Measurements from ENCODE around the gene CDON.

CDON gene

DNA sequence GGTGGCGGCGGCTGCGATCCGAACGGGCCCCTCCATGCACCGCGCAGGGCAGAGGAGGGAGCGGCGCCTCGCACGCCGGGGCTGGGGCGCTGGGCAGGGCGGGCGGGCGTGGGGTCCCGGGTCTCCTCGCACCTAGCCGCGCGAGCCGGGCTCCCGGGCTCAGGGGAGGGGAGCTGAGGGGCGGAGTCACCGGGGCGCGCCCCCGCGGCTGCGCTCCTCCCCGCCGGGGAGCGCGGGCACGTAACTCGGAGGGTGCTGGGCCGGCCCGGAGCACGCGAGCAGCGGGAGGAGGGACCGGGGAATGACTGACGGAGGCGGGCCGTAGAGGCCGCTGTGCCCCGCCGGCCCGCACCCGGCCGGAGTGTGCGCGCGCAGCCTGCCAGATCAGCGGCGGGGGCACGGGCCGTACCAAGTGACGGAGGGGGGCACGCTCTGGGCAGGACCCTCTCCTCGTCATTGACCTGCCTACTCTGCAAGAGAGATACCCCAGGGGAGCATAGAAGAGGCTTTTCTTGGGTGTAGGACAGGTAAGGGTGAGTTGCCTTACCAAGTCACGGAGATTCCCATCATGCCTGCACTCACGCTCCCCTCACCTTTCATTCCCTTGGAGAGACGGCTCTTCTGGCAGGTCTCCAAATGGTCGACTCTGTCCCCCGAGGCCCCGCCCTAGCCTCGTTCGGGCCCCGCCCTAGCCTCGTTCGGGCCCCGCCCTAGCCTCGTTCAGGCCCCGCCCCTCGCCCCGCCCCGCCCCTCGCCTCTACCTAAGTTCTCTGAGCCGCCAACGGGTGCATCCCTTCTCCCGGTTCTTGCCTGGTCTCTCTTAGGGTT is at the start of gene CDON:
CDON (minus strand) TSS at position 188 of the 828 bp plus-strand sequence. CDS start 39,390 bp downstream, outside the sequence.
- peak; percentile 77 for DNase-seq (ENCODE audit: low read depth)

DNA sequence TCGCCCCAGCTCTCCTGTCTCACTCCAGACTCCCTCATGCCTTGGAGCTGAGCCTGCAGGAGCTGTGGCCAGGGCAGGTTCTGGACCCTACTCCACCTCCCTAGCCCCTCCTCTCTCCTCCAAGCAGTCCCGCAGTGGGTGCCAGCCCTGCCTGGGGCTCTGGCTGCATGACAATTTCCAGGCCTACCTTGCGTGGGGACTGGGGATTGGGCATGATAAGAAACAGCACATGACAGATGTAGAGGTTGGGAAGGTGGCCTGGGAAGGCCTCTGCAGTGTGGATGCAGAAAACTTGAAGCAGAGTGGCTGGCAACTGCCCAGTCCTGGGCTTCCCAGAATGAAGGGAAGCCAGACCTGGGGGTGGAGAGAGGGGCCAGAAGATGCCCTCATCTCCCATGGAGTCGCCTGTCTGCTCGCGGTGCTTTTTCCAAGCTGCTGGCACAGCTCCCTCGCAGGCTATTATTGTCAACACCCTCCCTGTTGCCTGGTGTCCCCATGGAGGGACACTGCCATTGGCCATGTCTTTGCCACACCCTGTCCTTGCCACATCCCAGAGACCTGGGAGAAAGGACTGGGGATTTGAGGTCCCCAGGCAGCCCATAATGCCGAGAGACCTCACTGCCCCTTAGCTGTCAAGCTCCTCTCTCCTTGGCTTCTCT is 48.9 kb upstream of the CDON start:
- DNase-seq (ENCODE audit: low read depth) = no peak

DNA sequence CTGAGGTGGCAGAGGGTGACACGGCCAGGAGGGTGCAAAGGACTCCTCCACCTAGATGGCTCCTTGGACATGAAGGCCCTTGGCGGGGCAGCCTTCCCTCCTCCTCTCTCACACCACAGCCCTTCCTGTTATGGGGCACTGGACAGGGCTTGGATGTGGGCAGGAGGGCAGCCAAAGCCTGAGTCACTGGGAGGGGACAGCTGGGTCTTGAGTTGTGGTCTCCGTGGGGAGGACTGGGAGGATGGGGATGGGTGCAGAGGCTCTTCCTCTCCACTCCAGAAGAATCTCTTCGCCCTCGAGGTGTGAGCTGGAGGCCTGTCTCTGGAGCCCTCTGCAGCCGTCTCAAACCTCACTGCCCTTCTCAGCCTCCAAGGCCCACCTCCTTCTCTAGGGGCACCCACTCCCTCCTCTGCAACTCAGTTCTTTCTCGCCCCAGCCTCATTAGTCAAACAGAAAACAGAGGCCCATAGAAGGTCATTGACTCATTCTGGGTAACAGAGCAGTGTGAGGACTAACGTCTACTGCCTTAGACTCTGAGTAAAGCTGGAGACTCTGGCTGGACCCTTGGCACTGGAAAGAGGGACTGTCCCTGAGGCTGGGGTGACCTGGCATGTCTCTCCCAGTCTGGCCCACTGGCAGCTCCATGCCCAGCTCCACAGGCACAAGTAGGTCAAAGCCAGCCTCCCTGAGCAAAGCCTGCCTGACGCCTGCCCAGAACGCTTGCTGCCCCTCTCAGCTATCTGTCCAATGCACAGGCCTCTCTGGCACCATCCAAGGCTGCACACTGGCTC is 47.5 kb upstream of the CDON start:
- no peak for DNase-seq (ENCODE audit: low read depth)

- no peak for DNase-seq (ENCODE audit: low read depth)
These were observed 44.1 kb upstream of the CDON start for GRCh38 chr11:126106594-126107328.

DNA sequence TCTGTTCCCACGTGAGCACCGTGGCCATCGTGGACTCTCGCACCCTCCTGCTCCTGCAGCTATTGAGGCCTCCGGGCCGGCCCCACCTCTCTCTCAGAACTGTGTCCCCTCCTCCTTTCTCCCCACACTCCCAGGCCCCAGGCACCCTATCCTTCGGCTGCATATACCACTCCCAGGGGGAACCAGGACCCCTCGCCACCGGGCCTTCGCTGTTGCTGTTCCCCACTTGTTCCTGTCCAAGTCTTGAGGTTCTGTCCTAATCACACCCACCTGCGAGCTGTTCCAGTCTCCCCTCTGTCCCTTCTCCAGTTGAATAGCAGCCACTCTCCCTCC is 43.0 kb upstream of the CDON start:
- DNase-seq (ENCODE audit: low read depth) = no peak

DNA sequence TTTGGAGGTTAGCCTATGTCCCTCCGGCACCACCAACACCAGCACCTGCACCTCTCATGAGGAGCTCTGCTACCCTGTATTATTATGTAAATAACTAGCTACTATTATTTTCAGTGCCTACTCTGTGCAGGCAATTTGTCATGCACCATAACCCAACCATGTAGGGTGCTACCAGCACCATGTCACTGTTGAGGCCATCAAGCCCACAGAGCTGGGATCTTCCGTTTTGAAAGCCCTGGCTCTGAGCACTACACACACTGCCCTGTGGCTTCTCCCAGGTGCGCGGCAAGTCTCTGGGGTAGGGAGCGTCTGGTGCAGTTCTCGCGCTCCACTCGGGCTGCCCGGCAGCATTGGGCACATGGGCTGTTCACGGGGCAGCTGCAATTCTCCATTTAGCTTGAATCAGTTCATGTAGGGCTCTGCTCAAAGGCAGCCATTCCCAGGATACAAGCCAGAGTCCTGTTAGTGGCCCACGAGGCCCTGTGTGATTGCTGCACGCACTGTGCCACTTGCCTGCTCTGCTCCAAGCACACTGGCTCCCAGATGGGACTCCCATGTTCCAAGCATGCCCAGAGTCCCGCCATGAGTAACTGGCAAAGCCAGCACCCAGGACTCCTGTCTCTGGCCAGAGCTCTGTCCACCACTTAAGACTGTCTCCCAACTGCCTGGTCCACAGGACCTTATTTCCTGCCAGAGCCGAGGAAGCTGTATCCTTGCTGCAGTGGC is 42.5 kb upstream of the CDON start:
- DNase-seq (ENCODE audit: low read depth) = no peak

DNA sequence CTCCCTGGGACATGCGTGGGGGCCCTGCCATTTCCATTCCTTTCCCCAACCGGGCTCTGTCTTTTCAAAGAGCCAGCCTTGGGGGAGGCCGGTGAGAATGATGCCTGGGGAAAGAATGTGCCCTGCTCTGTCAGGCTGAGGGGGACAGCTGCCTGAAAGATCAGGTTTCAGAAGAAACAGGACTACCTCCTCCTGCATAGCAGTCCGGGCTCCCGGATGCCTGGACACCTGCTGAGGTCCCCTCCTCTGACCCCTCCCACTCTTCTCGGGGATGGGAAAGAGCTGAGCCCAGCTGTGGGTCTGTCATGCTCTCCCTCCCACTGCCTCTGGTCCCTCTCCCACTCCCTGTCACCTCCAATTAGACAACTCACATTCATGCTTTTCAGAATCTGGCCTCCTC is 41.8 kb upstream of the CDON start:
- DNase-seq (ENCODE audit: low read depth) = no peak

DNA sequence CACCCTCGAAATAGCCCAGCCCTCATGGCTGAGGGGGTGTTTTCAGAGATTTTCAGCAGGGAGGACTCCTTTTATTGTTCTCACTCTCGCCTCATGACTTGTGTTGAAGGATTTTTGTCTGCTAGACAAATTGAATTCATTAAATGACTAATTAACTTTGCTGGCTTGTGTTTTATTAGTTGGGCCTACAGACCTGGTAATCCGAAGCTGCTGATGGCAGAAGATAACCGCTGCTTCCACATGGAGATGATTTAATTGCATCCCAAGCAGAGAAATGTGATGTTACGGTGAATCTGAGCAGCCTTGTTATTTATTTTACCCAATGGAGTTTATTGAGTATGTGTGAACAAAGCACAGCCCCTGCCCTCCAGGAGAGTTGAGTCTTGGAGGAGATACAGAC is 40.5 kb upstream of the CDON start:
- DNase-seq (ENCODE audit: low read depth) = no peak

DNA sequence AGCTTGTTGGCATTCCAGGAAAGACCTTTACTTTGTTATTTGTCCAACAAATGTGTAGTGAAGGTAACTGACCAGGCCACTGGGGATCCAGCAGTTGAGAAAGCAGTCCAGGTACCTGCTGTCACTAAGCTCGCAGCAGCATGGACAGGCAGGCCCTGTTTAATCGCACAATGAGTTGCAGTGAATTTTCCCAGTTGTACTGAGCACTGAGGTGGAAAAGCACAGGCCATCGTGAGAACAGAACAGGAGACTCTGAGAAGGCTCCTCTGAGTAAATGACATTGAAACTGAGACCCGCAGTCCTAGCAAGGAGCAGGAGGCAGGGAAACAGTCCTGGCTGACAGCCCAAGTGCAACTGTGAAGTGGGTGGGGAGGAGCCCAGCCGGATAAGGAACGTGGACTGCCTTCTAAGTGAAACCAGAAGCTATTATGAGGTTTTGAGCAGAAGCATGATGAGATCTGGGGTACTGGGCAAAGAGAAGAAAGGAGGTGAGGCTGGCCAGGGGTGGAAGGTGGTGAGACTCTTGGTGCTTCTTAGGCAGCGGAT is 39.8 kb upstream of the CDON start:
- DNase-seq (ENCODE audit: low read depth) = no peak

- DNase-seq (ENCODE audit: low read depth) = no peak
These were observed 39.2 kb upstream of the CDON start for GRCh38 chr11:126101930-126102283.

GRCh38 chr11:126101251-126101929 is 38.7 kb upstream of the CDON start:
- DNase-seq (ENCODE audit: low read depth) = no peak

GRCh38 chr11:126100716-126101115 is 38.0 kb upstream of the CDON start:
- no peak for DNase-seq (ENCODE audit: low read depth)

DNA sequence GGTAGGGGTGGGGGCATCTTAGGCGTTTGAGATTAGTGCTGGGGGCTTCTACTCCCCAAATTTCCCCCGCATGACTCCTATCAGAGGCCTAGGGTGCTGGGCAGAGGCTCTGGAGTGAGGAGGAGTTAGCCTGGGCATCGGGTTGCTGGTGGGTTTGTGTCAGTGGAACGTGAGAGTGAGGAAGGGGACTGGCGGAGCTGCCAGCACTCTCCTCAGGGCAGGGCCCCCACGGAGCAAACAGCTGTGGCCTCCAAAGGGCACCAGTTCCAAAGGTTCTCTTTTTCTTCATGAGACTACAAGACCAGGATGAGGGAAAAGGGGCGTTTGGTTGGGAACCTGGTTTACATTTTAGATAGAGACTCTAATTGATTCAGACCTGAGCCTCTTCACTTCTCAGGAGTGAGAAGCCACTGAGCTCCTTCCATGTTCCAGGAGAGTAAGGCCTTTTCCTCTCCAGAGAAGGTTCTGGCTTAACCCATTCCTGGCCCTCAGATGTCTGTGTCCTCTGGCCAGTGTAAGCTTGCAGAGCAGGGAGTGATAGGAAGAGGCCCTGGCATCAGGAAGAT is 35.6 kb upstream of the CDON start:
- DNase-seq (ENCODE audit: low read depth) = no peak

GRCh38 chr11:126095745-126096144 is 33.1 kb upstream of the CDON start:
- DNase-seq (ENCODE audit: low read depth) = no peak

- no peak for DNase-seq (ENCODE audit: low read depth)
These were observed 27.8 kb upstream of the CDON start for GRCh38 chr11:126090452-126090851.

- no peak for DNase-seq (ENCODE audit: low read depth)
These were observed 26.3 kb upstream of the CDON start for GRCh38 chr11:126088999-126089398.

GRCh38 chr11:126086248-126086647 is 23.6 kb upstream of the CDON start:
- DNase-seq (ENCODE audit: low read depth) = no peak

DNA sequence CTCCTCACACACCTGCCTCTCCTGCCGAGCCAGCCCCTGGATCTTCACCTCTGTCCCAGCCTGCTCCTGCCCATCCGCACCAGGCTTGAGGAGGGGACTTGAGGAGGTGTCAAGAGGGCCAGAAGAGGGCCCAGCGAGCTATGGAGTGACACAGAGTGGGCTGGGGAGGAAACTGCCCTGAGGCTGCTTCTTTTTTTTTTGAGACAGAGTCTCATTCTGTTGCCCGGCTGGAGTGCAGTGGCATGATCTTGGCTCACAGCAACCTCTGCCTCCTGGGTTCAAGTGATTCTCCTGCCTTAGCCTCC is 21.9 kb upstream of the CDON start:
- DNase-seq (ENCODE audit: low read depth) = no peak

- DNase-seq (ENCODE audit: low read depth) = no peak
These were observed 21.4 kb upstream of the CDON start for GRCh38 chr11:126083829-126084607.

All from stimulated activated CD8-positive, alpha-beta memory T cell treated with anti-CD3 and anti-CD28 coated beads, Interleukin-12 subunit alpha, Interleukin-12 subunit beta, amount 100 ng/mL, for 4 hours (primary cell).